HCT116 (cell line): ENCODE measurements around the gene OMP. TPM values are rescaled to one million over a fixed set of nuclear protein-coding genes. Genes with fewer than 3 reads are reported as not detected.

Experiments
- ATAC-seq: fragments of 200-7000 bp; cut with Tn5 transposase; 2 replicates; pipeline ENCODE4 v1.9.1; 2020; ENCODE audit warnings: mild to moderate bottlenecking, moderate library complexity
- BruUV-seq: library from RNA; stranded (reverse); fragments of 400-500 nt; replicated peaks from 2 replicates; lab custom pipeline; 2021; lab: Mats Ljungman, UMichigan
- CTCF ChIA-PET: fragments of 300-600 bp; sonication (Branson Sonifier 250); formaldehyde crosslinking; loops from one replicate; lab custom pipeline; 2021; ENCODE audit warnings: antibody characterized with exemption; lab: Charles Lee
- POLR2A ChIA-PET: fragments of 300-600, 350-600 bp; sonication (Branson Sonifier 250); formaldehyde crosslinking; loops from one replicate; lab custom pipeline; 2021; ENCODE audit warnings: antibody characterized with exemption; lab: Charles Lee
- RAD21 ChIA-PET, 2 experiments: fragments of 300-600 bp; sonication (Branson Sonifier 250); formaldehyde crosslinking; loops; one replicate each; lab custom pipeline; 2023; ENCODE audit warnings: low total read pairs in 2 of 2; ENCODE audit not compliant: uncharacterized antibody in 2 of 2, unreplicated experiment in 2 of 2, low non-redundant PET in 1 of 2; lab: Charles Lee
- DNase-seq: peaks from one replicate; pipeline ENCODE4 v3.0.0-alpha.2; 2010; ENCODE audit warnings: low read depth, low spot score
- H2AFZ ChIP-seq: fragments of 200-600 bp; shearing (Covaris generic), sonication (generic); 2 replicates; pipeline ENCODE4 v1.6.1; 2017; ENCODE audit warnings: low read depth, mixed run types, mixed read lengths, antibody characterized with exemption, low read length; ENCODE audit not compliant: poor library complexity, severe bottlenecking
- H3K27ac ChIP-seq: 2 replicates; pipeline ENCODE4 v1.5.1; 2012; ENCODE audit warnings: low read depth, low read length
- H3K27me3 ChIP-seq: fragments of 200-600 bp; sonication (generic); 2 replicates; pipeline ENCODE4 v1.6.1; 2016; ENCODE audit warnings: mixed run types, low read length, mixed read lengths; ENCODE audit not compliant: insufficient read depth
- H3K36me3 ChIP-seq, 2 experiments: fragments of 200-500 bp in 1 of 2; fragments of 200-600 bp in 1 of 2; sonication (Bioruptor generic) in 1 of 2; sonication (generic) in 1 of 2; 2 replicates each; pipeline versions ENCODE4 v1.5.1 to v1.6.1; 2014 to 2016; ENCODE audit warnings: low read length in 2 of 2, inconsistent platforms in 1 of 2, mixed read lengths in 1 of 2, mixed run types in 1 of 2; ENCODE audit not compliant: insufficient read depth in 2 of 2, control insufficient read depth in 1 of 2
- H3K4me1 ChIP-seq, 2 experiments: fragments of 200-600 bp in 1 of 2; sonication (generic) in 1 of 2; 2 replicates each; pipeline versions ENCODE4 v1.5.1 to v1.6.1; 2012 to 2017; ENCODE audit warnings: low read length in 2 of 2, inconsistent platforms in 1 of 2, mild to moderate bottlenecking in 1 of 2, mixed read lengths in 1 of 2, mixed run types in 1 of 2, moderate library complexity in 1 of 2; ENCODE audit not compliant: insufficient read depth in 2 of 2, control insufficient read depth in 1 of 2
- H3K4me2 ChIP-seq: fragments of 200-600 bp; sonication (generic); 2 replicates; pipeline ENCODE4 v1.6.1; 2017; ENCODE audit warnings: mixed run types, low read length, mixed read lengths
- H3K4me3 ChIP-seq, 2 experiments: fragments of 200-600 bp in 1 of 2; sonication (generic) in 1 of 2; replicated peaks in 1 of 2; 2 replicates each; pipeline ENCODE4 v1.5.1; 2011 to 2016; ENCODE audit warnings: low read length in 2 of 2, control low read depth in 1 of 2, low read depth in 1 of 2, mild to moderate bottlenecking in 1 of 2, mixed read lengths in 1 of 2, mixed run types in 1 of 2
- H3K79me2 ChIP-seq: fragments of 200-600 bp; sonication (generic); 2 replicates; pipeline ENCODE4 v1.6.1; 2017; ENCODE audit warnings: mild to moderate bottlenecking, mixed run types, low read length, moderate library complexity, mixed read lengths; ENCODE audit not compliant: insufficient read depth
- H3K9ac ChIP-seq: fragments of 200-600 bp; sonication (generic); 2 replicates; pipeline ENCODE4 v1.6.1; 2016; ENCODE audit warnings: low read length, mixed read lengths
- H3K9me2 ChIP-seq: fragments of 200-600 bp; sonication (generic), shearing (Covaris generic); 2 replicates; pipeline ENCODE4 v1.6.1; 2017; ENCODE audit warnings: mixed run types, mild to moderate bottlenecking, moderate library complexity; ENCODE audit not compliant: insufficient read depth
- H3K9me3 ChIP-seq, 2 experiments: fragments of 200-500 bp in 1 of 2; fragments of 200-600 bp in 1 of 2; sonication (Bioruptor generic) in 1 of 2; sonication (generic) in 1 of 2; 2 replicates each; pipeline ENCODE4 v1.6.1; 2014 to 2017; ENCODE audit warnings: low read length in 2 of 2, mixed read lengths in 2 of 2, inconsistent platforms in 1 of 2, low read depth in 1 of 2, mild to moderate bottlenecking in 1 of 2, mixed run types in 1 of 2, moderate library complexity in 1 of 2; ENCODE audit not compliant: control insufficient read depth in 1 of 2, insufficient read depth in 1 of 2
- H4K20me1 ChIP-seq: fragments of 200-600 bp; sonication (generic), shearing (Covaris generic); 2 replicates; pipeline ENCODE4 v1.6.1; 2017; ENCODE audit warnings: mixed run types, mild to moderate bottlenecking, moderate library complexity; ENCODE audit not compliant: insufficient read depth
- ATF3 ChIP-seq: IDR thresholded peaks from 2 replicates; pipeline ENCODE4 v1.6.1; 2012
- CBX3 ChIP-seq: IDR thresholded peaks from 2 replicates; pipeline ENCODE4 v1.6.1; 2012; ENCODE audit warnings: low read depth
- EZH2 ChIP-seq: fragments of 200-600 bp; sonication (generic); IDR thresholded peaks from 2 replicates; pipeline ENCODE4 v1.6.1; 2017; ENCODE audit warnings: antibody characterized with exemption, mixed run types
- EZH2phosphoT487 ChIP-seq: fragments of 200-600 bp; IDR thresholded peaks from 2 replicates; pipeline ENCODE4 v1.6.1; 2018; ENCODE audit warnings: antibody characterized with exemption, borderline replicate concordance
- FOSL1 ChIP-seq: IDR thresholded peaks from 2 replicates; pipeline ENCODE4 v1.6.1; 2012; ENCODE audit warnings: low read depth
- JUND ChIP-seq: IDR thresholded peaks from 2 replicates; pipeline ENCODE4 v1.6.1; 2012
- POLR2AphosphoS5 ChIP-seq: IDR thresholded peaks from 2 replicates; pipeline ENCODE4 v1.6.1; 2011; ENCODE audit warnings: mild to moderate bottlenecking, low read depth, low read length, moderate library complexity
- RAD21 ChIP-seq: IDR thresholded peaks from 2 replicates; pipeline ENCODE4 v1.6.1; 2012; ENCODE audit warnings: low read depth, mild to moderate bottlenecking
- REST ChIP-seq: IDR thresholded peaks from 2 replicates; pipeline ENCODE4 v1.6.1; 2012; ENCODE audit warnings: low read depth
- SIN3A ChIP-seq: IDR thresholded peaks from 2 replicates; pipeline ENCODE4 v1.6.1; 2012; ENCODE audit warnings: low read depth
- SP1 ChIP-seq: IDR thresholded peaks from 2 replicates; pipeline ENCODE4 v1.6.1; 2012; ENCODE audit warnings: low read depth
- SRF ChIP-seq: IDR thresholded peaks from 2 replicates; pipeline ENCODE4 v1.6.1; 2012; ENCODE audit warnings: low read depth
- TCF7L2 ChIP-seq: IDR thresholded peaks from 2 replicates; pipeline ENCODE4 v1.7.0; 2011; ENCODE audit warnings: borderline replicate concordance, inconsistent platforms; ENCODE audit not compliant: insufficient read depth, insufficient read length; ENCODE audit errors: extremely low read depth
- YY1 ChIP-seq: IDR thresholded peaks from 2 replicates; pipeline ENCODE4 v1.6.1; 2011; ENCODE audit warnings: low read length, low read depth, moderate library complexity, mild to moderate bottlenecking; ENCODE audit not compliant: insufficient replicate concordance; ENCODE audit errors: extremely low read depth
- ZBTB33 ChIP-seq: IDR thresholded peaks from 2 replicates; pipeline ENCODE4 v1.6.1; 2011; ENCODE audit warnings: mild to moderate bottlenecking, low read length, moderate library complexity; ENCODE audit not compliant: insufficient replicate concordance; ENCODE audit errors: extremely low read depth
- ZFX ChIP-seq: fragments of 450-650 bp; IDR thresholded peaks from 2 replicates; pipeline ENCODE4 v1.6.1; 2017
- ZNF274 ChIP-seq: fragments of 200-500 bp; sonication (Bioruptor generic); IDR thresholded peaks from 2 replicates; pipeline ENCODE4 v1.6.1; 2014; ENCODE audit warnings: mild to moderate bottlenecking, low read depth, low read length, inconsistent platforms
- intact Hi-C: fragments of 100-400 bp; cut with micrococcal nuclease; formaldehyde crosslinking; loops from 2 replicates; pipeline ENCODE4 v1.10.0; 2022
- total RNA-seq: library from RNA; stranded (reverse); gene quantifications from one replicate; pipeline ENCODE4 v1.2.1, GENCODE V29; 2021; ENCODE audit not compliant: unreplicated experiment

The OMP gene
- total RNA-seq, 1 experiment from 2014 or later = not detected

GRCh38 chr11:77122576-77123212 is 20.1 kb downstream of the OMP start:
- Histone ChIP-seq H4K20me1 (no peaks in the 10 kb centered on the region), H3K9ac (no peak overlapping the region), H2AFZ (no peak overlapping the region), H3K27me3 (no peaks in the 10 kb centered on the region), H3K27ac (no peak overlapping the region), H3K79me2 (no peaks in the 10 kb centered on the region), H3K4me3 (no peak overlapping the region), H3K9me2 (no peaks in the 10 kb centered on the region), H3K9me3 (no peaks in the 10 kb centered on the region), H3K36me3 (no peaks in the 10 kb centered on the region), H3K4me1 (peaks cover 3 to 11% of the 10 kb centered on the region in 2 experiments; a peak in 2 of 4 replicates), H3K4me2 (no peak overlapping the region)
- BruUV-seq = no TSS peak
- CTCF ChIA-PET = no interaction called here
- DNase-seq = no peak
- POLR2A ChIA-PET = no interaction called here
- RAD21 ChIA-PET = no interaction called here
- intact Hi-C loops = no loop called here
- no peak for ATAC-seq
- TF ChIP-seq POLR2AphosphoS5 = no peak
- TF ChIP-seq SRF = no peak
- no peak for TF ChIP-seq SP1
- no peak for TF ChIP-seq YY1
- TF ChIP-seq ZFX = no peak
- no peak for TF ChIP-seq ZNF274
- no peak for TF ChIP-seq ZBTB33
- no peak for TF ChIP-seq SIN3A
- no peak for TF ChIP-seq CBX3
- no peak for TF ChIP-seq JUND
- no peak for TF ChIP-seq REST
- TF ChIP-seq RAD21 = no peak
- no peak for TF ChIP-seq EZH2phosphoT487
- no peak for TF ChIP-seq FOSL1
- no peak for TF ChIP-seq ATF3
- no peak for TF ChIP-seq EZH2
- TF ChIP-seq TCF7L2 = no peak
- TF ChIP-seq, all 23 proteins: peak for 0
